ENCODE data around the gene NPHP4. TPM values are rescaled to one million over a fixed set of nuclear protein-coding genes. Genes with fewer than 3 reads are reported as not detected.

Gene NPHP4
- total RNA-seq, 1 experiment from 2014 or later, result 20.0 TPM

DNA sequence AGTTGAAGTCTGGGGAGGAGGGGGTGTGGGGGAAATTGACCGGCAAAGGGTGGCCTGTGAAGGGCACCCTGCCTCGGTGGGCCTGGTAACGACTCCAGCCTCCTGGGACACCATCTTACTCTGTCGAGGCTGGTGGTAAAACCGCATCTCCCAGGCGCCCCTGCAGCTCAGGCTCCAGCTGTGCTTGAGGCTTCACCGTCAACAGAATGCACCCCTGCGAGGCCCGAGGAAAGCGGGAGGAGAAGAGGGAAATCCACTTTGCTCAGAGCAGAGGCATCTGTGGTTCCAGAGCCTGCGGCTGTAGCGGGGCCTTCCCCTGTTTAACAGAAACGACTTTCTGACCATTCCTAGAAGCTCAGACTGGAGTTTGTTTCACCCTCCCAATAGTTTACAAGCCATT lies 165.6 kb downstream of the NPHP4 start:
- Histone ChIP-seq H4K20me1 (ENCODE audit: insufficient read depth) (no peaks in the 10 kb centered on the region), H3K27me3 (ENCODE audit: insufficient read depth, low read length) (no peaks in the 10 kb centered on the region), H3K36me3 (ENCODE audit: control insufficient read depth in 1 of 2, insufficient read depth in 2 of 2, low read length in 2 of 2) (no peaks in the 10 kb centered on the region), H3K9me2 (ENCODE audit: insufficient read depth) (no peaks in the 10 kb centered on the region), H3K9ac (ENCODE audit: low read length) (no peak overlapping the region), H3K27ac (ENCODE audit: low read depth, low read length) (no peak overlapping the region), H3K4me2 (ENCODE audit: low read length) (no peak overlapping the region), H2AFZ (ENCODE audit: low read depth, low read length, poor library complexity, severe bottlenecking) (no peak overlapping the region), H3K4me1 (ENCODE audit: control insufficient read depth in 1 of 2, insufficient read depth in 2 of 2, low read length in 2 of 2) (no peaks in the 10 kb centered on the region), H3K9me3 (ENCODE audit: control insufficient read depth in 1 of 2, insufficient read depth in 1 of 2, low read depth in 1 of 2, low read length in 2 of 2) (no peaks in the 10 kb centered on the region), H3K79me2 (ENCODE audit: insufficient read depth, low read length) (no peaks in the 10 kb centered on the region), H3K4me3 (replicated peaks in 1 of 2; ENCODE audit: low read depth in 1 of 2, low read length in 2 of 2) (no peak overlapping the region)
- TF ChIP-seq YY1 (IDR thresholded peaks at IDR 0.05; ENCODE audit: extremely low read depth, insufficient replicate concordance, low read depth, low read length) (no peak), TCF7L2 (IDR thresholded peaks at IDR 0.05; ENCODE audit: borderline replicate concordance, extremely low read depth, insufficient read depth, insufficient read length) (no peak), JUND (IDR thresholded peaks at IDR 0.05) (no peak), EZH2 (IDR thresholded peaks at IDR 0.05) (no peak), RAD21 (IDR thresholded peaks at IDR 0.05; ENCODE audit: low read depth) (no peak), ELF1 (IDR thresholded peaks at IDR 0.05; ENCODE audit: borderline replicate concordance, low read depth) (no peak), ZNF274 (IDR thresholded peaks at IDR 0.05; ENCODE audit: low read depth, low read length) (no peak), ZFX (IDR thresholded peaks at IDR 0.05) (no peak), CBX3 (IDR thresholded peaks at IDR 0.05; ENCODE audit: low read depth) (no peak), SIN3A (IDR thresholded peaks at IDR 0.05; ENCODE audit: low read depth) (no peak), EZH2phosphoT487 (IDR thresholded peaks at IDR 0.05; ENCODE audit: borderline replicate concordance) (no peak), SRF (IDR thresholded peaks at IDR 0.05; ENCODE audit: low read depth) (no peak), EGR1 (IDR thresholded peaks at IDR 0.05; ENCODE audit: low read depth) (no peak), SP1 (IDR thresholded peaks at IDR 0.05; ENCODE audit: low read depth) (no peak), POLR2AphosphoS5 (IDR thresholded peaks at IDR 0.05; ENCODE audit: low read depth, low read length) (no peak)
- TF ChIP-seq, protein P1, sequence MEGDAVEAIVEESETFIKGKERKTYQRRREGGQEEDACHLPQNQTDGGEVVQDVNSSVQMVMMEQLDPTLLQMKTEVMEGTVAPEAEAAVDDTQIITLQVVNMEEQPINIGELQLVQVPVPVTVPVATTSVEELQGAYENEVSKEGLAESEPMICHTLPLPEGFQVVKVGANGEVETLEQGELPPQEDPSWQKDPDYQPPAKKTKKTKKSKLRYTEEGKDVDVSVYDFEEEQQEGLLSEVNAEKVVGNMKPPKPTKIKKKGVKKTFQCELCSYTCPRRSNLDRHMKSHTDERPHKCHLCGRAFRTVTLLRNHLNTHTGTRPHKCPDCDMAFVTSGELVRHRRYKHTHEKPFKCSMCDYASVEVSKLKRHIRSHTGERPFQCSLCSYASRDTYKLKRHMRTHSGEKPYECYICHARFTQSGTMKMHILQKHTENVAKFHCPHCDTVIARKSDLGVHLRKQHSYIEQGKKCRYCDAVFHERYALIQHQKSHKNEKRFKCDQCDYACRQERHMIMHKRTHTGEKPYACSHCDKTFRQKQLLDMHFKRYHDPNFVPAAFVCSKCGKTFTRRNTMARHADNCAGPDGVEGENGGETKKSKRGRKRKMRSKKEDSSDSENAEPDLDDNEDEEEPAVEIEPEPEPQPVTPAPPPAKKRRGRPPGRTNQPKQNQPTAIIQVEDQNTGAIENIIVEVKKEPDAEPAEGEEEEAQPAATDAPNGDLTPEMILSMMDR (IDR thresholded peaks at IDR 0.05 in 2 of 3, conservative IDR thresholded peaks at IDR 0.05 in 1 of 3; ENCODE audit: borderline replicate concordance in 1 of 3, insufficient read depth in 1 of 3, low read depth in 2 of 3, low read length in 2 of 3), result no peak
- TF ChIP-seq, protein P2, sequence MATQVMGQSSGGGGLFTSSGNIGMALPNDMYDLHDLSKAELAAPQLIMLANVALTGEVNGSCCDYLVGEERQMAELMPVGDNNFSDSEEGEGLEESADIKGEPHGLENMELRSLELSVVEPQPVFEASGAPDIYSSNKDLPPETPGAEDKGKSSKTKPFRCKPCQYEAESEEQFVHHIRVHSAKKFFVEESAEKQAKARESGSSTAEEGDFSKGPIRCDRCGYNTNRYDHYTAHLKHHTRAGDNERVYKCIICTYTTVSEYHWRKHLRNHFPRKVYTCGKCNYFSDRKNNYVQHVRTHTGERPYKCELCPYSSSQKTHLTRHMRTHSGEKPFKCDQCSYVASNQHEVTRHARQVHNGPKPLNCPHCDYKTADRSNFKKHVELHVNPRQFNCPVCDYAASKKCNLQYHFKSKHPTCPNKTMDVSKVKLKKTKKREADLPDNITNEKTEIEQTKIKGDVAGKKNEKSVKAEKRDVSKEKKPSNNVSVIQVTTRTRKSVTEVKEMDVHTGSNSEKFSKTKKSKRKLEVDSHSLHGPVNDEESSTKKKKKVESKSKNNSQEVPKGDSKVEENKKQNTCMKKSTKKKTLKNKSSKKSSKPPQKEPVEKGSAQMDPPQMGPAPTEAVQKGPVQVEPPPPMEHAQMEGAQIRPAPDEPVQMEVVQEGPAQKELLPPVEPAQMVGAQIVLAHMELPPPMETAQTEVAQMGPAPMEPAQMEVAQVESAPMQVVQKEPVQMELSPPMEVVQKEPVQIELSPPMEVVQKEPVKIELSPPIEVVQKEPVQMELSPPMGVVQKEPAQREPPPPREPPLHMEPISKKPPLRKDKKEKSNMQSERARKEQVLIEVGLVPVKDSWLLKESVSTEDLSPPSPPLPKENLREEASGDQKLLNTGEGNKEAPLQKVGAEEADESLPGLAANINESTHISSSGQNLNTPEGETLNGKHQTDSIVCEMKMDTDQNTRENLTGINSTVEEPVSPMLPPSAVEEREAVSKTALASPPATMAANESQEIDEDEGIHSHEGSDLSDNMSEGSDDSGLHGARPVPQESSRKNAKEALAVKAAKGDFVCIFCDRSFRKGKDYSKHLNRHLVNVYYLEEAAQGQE (IDR thresholded peaks at IDR 0.05; ENCODE audit: low read depth), result no peak
- TF ChIP-seq, protein P3, sequence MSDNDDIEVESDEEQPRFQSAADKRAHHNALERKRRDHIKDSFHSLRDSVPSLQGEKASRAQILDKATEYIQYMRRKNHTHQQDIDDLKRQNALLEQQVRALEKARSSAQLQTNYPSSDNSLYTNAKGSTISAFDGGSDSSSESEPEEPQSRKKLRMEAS (IDR thresholded peaks at IDR 0.05), result no peak
- TF ChIP-seq, protein P4, sequence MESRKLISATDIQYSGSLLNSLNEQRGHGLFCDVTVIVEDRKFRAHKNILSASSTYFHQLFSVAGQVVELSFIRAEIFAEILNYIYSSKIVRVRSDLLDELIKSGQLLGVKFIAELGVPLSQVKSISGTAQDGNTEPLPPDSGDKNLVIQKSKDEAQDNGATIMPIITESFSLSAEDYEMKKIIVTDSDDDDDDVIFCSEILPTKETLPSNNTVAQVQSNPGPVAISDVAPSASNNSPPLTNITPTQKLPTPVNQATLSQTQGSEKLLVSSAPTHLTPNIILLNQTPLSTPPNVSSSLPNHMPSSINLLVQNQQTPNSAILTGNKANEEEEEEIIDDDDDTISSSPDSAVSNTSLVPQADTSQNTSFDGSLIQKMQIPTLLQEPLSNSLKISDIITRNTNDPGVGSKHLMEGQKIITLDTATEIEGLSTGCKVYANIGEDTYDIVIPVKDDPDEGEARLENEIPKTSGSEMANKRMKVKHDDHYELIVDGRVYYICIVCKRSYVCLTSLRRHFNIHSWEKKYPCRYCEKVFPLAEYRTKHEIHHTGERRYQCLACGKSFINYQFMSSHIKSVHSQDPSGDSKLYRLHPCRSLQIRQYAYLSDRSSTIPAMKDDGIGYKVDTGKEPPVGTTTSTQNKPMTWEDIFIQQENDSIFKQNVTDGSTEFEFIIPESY (IDR thresholded peaks at IDR 0.05; ENCODE audit: extremely low read depth, insufficient replicate concordance, low read length), result no peak
- TF ChIP-seq, protein P5, sequence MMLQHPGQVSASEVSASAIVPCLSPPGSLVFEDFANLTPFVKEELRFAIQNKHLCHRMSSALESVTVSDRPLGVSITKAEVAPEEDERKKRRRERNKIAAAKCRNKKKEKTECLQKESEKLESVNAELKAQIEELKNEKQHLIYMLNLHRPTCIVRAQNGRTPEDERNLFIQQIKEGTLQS (IDR thresholded peaks at IDR 0.05), result no peak
- intact Hi-C loops (cut with micrococcal nuclease), result no loop called here
- CTCF ChIA-PET, result no interaction called here
- POLR2A ChIA-PET, result no interaction called here
- no peak for ATAC-seq
- BruUV-seq (replicated peaks), result no TSS peak
- RAD21 ChIA-PET (ENCODE audit: low non-redundant PET in 1 of 2, low total read pairs in 2 of 2, uncharacterized antibody in 2 of 2, unreplicated experiment in 2 of 2), result no interaction called here
- DNase-seq (ENCODE audit: low read depth, low spot score), result no peak
